ENCODE data around the gene THAP12. TPM values are rescaled to one million over a fixed set of nuclear protein-coding genes. Genes with fewer than 3 reads are reported as not detected.
A peak's percentile ranks its signal among the peaks of the same experiment; 100 is the strongest.

The THAP12 gene
- total and polyA plus RNA-seq, 2 of the 13 experiments (the other 11 are each of a cell fraction or from before 2014, with no cell fraction given) = 18.8 to 51.3 TPM

DNA sequence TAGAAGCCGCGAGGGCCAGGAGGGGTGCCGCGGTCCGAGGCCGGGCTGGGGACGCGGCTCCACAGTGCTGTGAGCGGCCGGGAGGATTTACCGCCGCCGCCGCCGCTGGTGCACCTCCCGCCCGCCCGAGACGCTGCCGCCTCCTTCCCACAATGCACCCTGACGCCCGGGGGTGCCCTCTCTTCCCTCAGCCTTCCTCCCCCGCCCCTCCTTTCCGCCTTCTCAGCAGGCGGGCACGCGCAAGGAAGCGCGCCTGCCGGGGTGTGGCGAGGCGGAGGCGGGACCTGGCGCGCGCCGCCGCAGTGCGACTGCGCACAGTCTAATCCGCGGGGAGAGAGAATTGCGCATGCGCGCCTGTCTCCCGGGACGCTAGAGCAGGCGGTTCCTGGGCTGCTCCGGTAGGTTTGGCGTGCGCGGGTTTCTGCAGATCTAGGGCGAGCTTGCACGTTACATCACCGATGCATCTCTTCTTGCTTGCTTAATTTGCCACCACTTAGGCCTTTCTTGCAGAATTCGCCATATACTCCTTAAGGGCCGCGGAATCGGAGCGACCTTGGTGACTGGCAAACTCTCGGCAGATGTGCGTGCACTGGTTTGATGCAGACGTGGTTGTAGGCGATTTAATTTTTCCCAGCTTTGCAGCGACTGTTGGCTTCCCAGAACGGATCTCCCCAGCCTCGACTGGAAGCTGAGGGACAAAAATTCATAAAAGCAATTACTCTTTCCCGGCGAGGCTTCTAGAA is at the start of gene THAP12, which contains the start of gene GVQW3 (continued):
- TF ChIP-seq ZNF652 (CRISPR knock-in tag; IDR thresholded peaks at IDR 0.05; ENCODE audit: borderline replicate concordance, low read depth) (0 out of 2 replicates have a peak, but pooled peaks have one; percentile 6), NCOA2 (CRISPR knock-in tag; IDR thresholded peaks at IDR 0.05) (peak; percentile 14; the same call in 1 of the 2 replicates), SMAD9 (CRISPR knock-in tag; IDR thresholded peaks at IDR 0.05) (peak; percentile 93), ZMYM3 (CRISPR knock-in tag; IDR thresholded peaks at IDR 0.05) (no peak), SRSF9 (IDR thresholded peaks at IDR 0.05; ENCODE audit: borderline replicate concordance, insufficient read depth, low read depth, low read length, poor library complexity, severe bottlenecking) (no peak), ZNF329 (CRISPR knock-in tag; IDR thresholded peaks at IDR 0.05; ENCODE audit: low read depth) (no peak), KLF16 (CRISPR knock-in tag; IDR thresholded peaks at IDR 0.05) (0 out of 4 replicates have a peak, but pooled peaks of 1 of the 2 experiments have one; percentile 62), ELF1 (CRISPR knock-in tag; IDR thresholded peaks at IDR 0.05) (peak; percentile 76), ZNF160 (CRISPR knock-in tag; IDR thresholded peaks at IDR 0.05) (no peak), ELF4 (CRISPR knock-in tag; IDR thresholded peaks at IDR 0.05; ENCODE audit: borderline replicate concordance) (no peak), KLF15 (CRISPR knock-in tag; IDR thresholded peaks at IDR 0.05; ENCODE audit: borderline replicate concordance) (no peak), RNF2 (conservative IDR thresholded peaks at IDR 0.05; ENCODE audit: low read depth) (no peak), ARNT2 (CRISPR knock-in tag; IDR thresholded peaks at IDR 0.05; ENCODE audit: low read depth) (peak; percentile 64; the same call in 1 of the 2 replicates), MED1 (CRISPR knock-in tag; IDR thresholded peaks at IDR 0.05) (peak; percentile 51; the same call in 1 of the 2 replicates), FLYWCH1 (CRISPR knock-in tag; IDR thresholded peaks at IDR 0.05) (no peak), ZNF17 (CRISPR knock-in tag; IDR thresholded peaks at IDR 0.05) (no peak)
- TF ChIP-seq, protein P1, sequence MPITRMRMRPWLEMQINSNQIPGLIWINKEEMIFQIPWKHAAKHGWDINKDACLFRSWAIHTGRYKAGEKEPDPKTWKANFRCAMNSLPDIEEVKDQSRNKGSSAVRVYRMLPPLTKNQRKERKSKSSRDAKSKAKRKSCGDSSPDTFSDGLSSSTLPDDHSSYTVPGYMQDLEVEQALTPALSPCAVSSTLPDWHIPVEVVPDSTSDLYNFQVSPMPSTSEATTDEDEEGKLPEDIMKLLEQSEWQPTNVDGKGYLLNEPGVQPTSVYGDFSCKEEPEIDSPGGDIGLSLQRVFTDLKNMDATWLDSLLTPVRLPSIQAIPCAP (CRISPR knock-in tag; IDR thresholded peaks at IDR 0.05; ENCODE audit: low read depth) = no peak
- TF ChIP-seq, protein P2, sequence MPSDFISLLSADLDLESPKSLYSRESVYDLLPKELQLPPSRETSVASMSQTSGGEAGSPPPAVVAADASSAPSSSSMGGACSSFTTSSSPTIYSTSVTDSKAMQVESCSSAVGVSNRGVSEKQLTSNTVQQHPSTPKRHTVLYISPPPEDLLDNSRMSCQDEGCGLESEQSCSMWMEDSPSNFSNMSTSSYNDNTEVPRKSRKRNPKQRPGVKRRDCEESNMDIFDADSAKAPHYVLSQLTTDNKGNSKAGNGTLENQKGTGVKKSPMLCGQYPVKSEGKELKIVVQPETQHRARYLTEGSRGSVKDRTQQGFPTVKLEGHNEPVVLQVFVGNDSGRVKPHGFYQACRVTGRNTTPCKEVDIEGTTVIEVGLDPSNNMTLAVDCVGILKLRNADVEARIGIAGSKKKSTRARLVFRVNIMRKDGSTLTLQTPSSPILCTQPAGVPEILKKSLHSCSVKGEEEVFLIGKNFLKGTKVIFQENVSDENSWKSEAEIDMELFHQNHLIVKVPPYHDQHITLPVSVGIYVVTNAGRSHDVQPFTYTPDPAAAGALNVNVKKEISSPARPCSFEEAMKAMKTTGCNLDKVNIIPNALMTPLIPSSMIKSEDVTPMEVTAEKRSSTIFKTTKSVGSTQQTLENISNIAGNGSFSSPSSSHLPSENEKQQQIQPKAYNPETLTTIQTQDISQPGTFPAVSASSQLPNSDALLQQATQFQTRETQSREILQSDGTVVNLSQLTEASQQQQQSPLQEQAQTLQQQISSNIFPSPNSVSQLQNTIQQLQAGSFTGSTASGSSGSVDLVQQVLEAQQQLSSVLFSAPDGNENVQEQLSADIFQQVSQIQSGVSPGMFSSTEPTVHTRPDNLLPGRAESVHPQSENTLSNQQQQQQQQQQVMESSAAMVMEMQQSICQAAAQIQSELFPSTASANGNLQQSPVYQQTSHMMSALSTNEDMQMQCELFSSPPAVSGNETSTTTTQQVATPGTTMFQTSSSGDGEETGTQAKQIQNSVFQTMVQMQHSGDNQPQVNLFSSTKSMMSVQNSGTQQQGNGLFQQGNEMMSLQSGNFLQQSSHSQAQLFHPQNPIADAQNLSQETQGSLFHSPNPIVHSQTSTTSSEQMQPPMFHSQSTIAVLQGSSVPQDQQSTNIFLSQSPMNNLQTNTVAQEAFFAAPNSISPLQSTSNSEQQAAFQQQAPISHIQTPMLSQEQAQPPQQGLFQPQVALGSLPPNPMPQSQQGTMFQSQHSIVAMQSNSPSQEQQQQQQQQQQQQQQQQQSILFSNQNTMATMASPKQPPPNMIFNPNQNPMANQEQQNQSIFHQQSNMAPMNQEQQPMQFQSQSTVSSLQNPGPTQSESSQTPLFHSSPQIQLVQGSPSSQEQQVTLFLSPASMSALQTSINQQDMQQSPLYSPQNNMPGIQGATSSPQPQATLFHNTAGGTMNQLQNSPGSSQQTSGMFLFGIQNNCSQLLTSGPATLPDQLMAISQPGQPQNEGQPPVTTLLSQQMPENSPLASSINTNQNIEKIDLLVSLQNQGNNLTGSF (CRISPR knock-in tag; IDR thresholded peaks at IDR 0.05) = no peak
- TF ChIP-seq, protein P3, sequence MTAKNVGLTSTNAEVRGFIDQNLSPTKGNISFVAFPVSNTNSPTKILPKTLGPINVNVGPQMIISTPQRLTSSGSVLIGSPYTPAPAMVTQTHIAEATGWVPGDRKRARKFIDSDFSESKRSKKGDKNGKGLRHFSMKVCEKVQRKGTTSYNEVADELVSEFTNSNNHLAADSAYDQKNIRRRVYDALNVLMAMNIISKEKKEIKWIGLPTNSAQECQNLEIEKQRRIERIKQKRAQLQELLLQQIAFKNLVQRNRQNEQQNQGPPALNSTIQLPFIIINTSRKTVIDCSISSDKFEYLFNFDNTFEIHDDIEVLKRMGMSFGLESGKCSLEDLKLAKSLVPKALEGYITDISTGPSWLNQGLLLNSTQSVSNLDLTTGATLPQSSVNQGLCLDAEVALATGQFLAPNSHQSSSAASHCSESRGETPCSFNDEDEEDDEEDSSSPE (CRISPR knock-in tag; IDR thresholded peaks at IDR 0.05) = peak; percentile 84
- TF ChIP-seq, protein P4, sequence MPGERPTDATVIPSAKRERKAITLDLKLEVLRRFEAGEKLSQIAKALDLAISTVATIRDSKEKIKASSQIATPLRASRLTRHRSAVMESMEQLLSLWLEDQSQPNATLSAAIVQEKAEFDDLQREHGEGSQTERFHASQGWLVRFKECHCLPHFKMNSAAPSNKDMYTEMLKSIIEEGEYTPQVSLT (CRISPR knock-in tag; IDR thresholded peaks at IDR 0.05; ENCODE audit: borderline replicate concordance, low read depth) = no peak

Measured in HepG2 (cell line).